Spinal cord (tissue), 10 donors: ENCODE data around the gene NBEA. TPM values are rescaled to one million over a fixed set of nuclear protein-coding genes. Genes with fewer than 3 reads are reported as not detected.
"Not testable (repeated sequence)": the region's sequence is repeated elsewhere in the genome, so short reads cannot be mapped to it uniquely, and the experiment has no call there.

Experiments used
- DNase-seq, 6 donors: peaks; one replicate each; pipeline versions ENCODE4 v3.0.0 to v3.0.0-alpha.2; 2013 to 2015; ENCODE audit warnings: low spot score in 6 of 6, low read depth in 4 of 6
- H3K27ac ChIP-seq: one replicate; pipeline ENCODE4 v1.5.1; 2013; ENCODE audit warnings: low read depth, low read length, control low read depth
- H3K27me3 ChIP-seq: one replicate; pipeline ENCODE4 v1.6.1; 2013; ENCODE audit warnings: low read length; ENCODE audit not compliant: control insufficient read depth, insufficient read depth
- H3K36me3 ChIP-seq: one replicate; pipeline ENCODE4 v1.6.1; 2013; ENCODE audit warnings: low read length; ENCODE audit not compliant: control insufficient read depth, insufficient read depth
- H3K4me1 ChIP-seq: one replicate; pipeline ENCODE4 v1.6.1; 2013; ENCODE audit warnings: low read length; ENCODE audit not compliant: control insufficient read depth, insufficient read depth
- H3K4me3 ChIP-seq: one replicate; pipeline ENCODE4 v1.5.1; 2013; ENCODE audit warnings: low read depth, low read length, control low read depth
- H3K9me3 ChIP-seq: one replicate; pipeline ENCODE4 v1.6.1; 2013; ENCODE audit warnings: low read length; ENCODE audit not compliant: control insufficient read depth, insufficient read depth
- WGBS: methylation state at CpG from one replicate; pipeline ENCODE4 v1.1.5; 2013; ENCODE audit warnings: missing lambda C conversion rate; ENCODE audit not compliant: insufficient coverage; 5-methylcytosine and 5-hydroxymethylcytosine counted together
- polyA plus RNA-seq, 2 donors: library from polyadenylated mRNA; unstranded; fragments of 120-200 nt; gene quantifications; one replicate each; pipeline ENCODE4 v1.2.1, GENCODE V29; 2013; ENCODE audit not compliant: insufficient read length in 2 of 2
- total RNA-seq, 2 donors: library from RNA; depleted of rRNA in 1 of 2; stranded (reverse); fragments of 120-200 nt in 1 of 2; fragments of >200 nt in 1 of 2; gene quantifications; one replicate each; pipeline versions ENCODE4 v1.2.3 to v1.2.4, GENCODE V29; 2013 to 2014
- donor health status: healthy.

Gene NBEA
- total and polyA plus RNA-seq, 4 donors: 39.1 to 136 (median 72.8) TPM

GRCh38 chr13:34943436-34944273 is 1.6 kb downstream of the NBEA start:
- 0% methylated on average over 4 of the region's 10 CpGs for WGBS
- Histone ChIP-seq H3K27ac (peak overlapping the region; percentile 65), H3K4me1 (no peaks in the 10 kb centered on the region), H3K27me3 (no peaks in the 10 kb centered on the region), H3K36me3 (no peaks in the 10 kb centered on the region), H3K9me3 (no peaks in the 10 kb centered on the region), H3K4me3 (peak overlapping the region; percentile 75)
- peak in 2 of 6 donors; percentile 53 to 72 for DNase-seq

GRCh38 chr13:34944274-34944634 is 2.2 kb downstream of the NBEA start:
- no peaks in the 10 kb centered on the region for H3K36me3 ChIP-seq
- H3K4me1 ChIP-seq: no peaks in the 10 kb centered on the region
- H3K27ac ChIP-seq: peak overlapping the region; percentile 25
- peak overlapping the region; percentile 75 for H3K4me3 ChIP-seq
- H3K9me3 ChIP-seq: no peaks in the 10 kb centered on the region
- DNase-seq: no peak
- no CpG with 5 or more reads among the region's 2 CpGs for WGBS
- no peaks in the 10 kb centered on the region for H3K27me3 ChIP-seq

GRCh38 chr13:34944751-34945150 is 2.7 kb downstream of the NBEA start:
- H3K27me3 ChIP-seq: no peaks in the 10 kb centered on the region
- peak overlapping the region; percentile 33 for H3K27ac ChIP-seq
- H3K4me3 ChIP-seq: peak overlapping the region; percentile 75
- no peaks in the 10 kb centered on the region for H3K4me1 ChIP-seq
- DNase-seq: peak in 2 of 6 donors; percentile 66 to 67
- no peaks in the 10 kb centered on the region for H3K9me3 ChIP-seq
- WGBS: no CpG with 5 or more reads among the region's 2 CpGs
- H3K36me3 ChIP-seq: no peaks in the 10 kb centered on the region

- Histone ChIP-seq H3K27me3 (no peaks in the 10 kb centered on the region), H3K27ac (no peak overlapping the region), H3K4me3 (no peak overlapping the region), H3K4me1 (no peaks in the 10 kb centered on the region), H3K36me3 (no peaks in the 10 kb centered on the region), H3K9me3 (peaks cover 9% of the 10 kb centered on the region)
- no peak for DNase-seq
Observed at GRCh38 chr13:34951528-34951927, 9.5 kb downstream of the NBEA start.

GRCh38 chr13:34959489-34959888 is 17.4 kb downstream of the NBEA start:
- no peaks in the 10 kb centered on the region for H3K36me3 ChIP-seq
- H3K27ac ChIP-seq: no peak overlapping the region
- H3K4me1 ChIP-seq: no peaks in the 10 kb centered on the region
- no CpG with 5 or more reads among the region's 1 CpG for WGBS
- DNase-seq: no peak
- no peaks in the 10 kb centered on the region for H3K9me3 ChIP-seq
- no peak overlapping the region for H3K4me3 ChIP-seq
- no peaks in the 10 kb centered on the region for H3K27me3 ChIP-seq

- H3K9me3 ChIP-seq: peaks cover 3% of the 10 kb centered on the region
- DNase-seq: no peak
- H3K27ac ChIP-seq: no peak overlapping the region
- no peaks in the 10 kb centered on the region for H3K27me3 ChIP-seq
- H3K36me3 ChIP-seq: no peaks in the 10 kb centered on the region
- no peaks in the 10 kb centered on the region for H3K4me1 ChIP-seq
- WGBS: 84% methylated on average over 2 of the region's 4 CpGs
- H3K4me3 ChIP-seq: no peak overlapping the region
Observed at GRCh38 chr13:34964558-34964957, 22.5 kb downstream of the NBEA start.

GRCh38 chr13:34967851-34968562 is 25.9 kb downstream of the NBEA start:
- no peak for DNase-seq
- Histone ChIP-seq H3K9me3 (peaks cover 5% of the 10 kb centered on the region), H3K36me3 (peaks cover under 1% of the 10 kb centered on the region), H3K27ac (no peak overlapping the region), H3K27me3 (no peaks in the 10 kb centered on the region), H3K4me1 (no peaks in the 10 kb centered on the region), H3K4me3 (no peak overlapping the region)
- WGBS: no CpG with 5 or more reads among the region's 3 CpGs

- not testable (repeated sequence) for H3K27ac ChIP-seq, H3K36me3 ChIP-seq, H3K27me3 ChIP-seq, DNase-seq, H3K4me3 ChIP-seq, H3K9me3 ChIP-seq, H3K4me1 ChIP-seq
- no CpG with 5 or more reads among the region's 2 CpGs for whole genome bisulfite sequencing
Observed at GRCh38 chr13:34969539-34969938, 27.5 kb downstream of the NBEA start.

GRCh38 chr13:34970961-34971360 is 28.9 kb downstream of the NBEA start:
- peaks cover 5% of the 10 kb centered on the region for H3K9me3 ChIP-seq
- H3K4me1 ChIP-seq: no peaks in the 10 kb centered on the region
- H3K27me3 ChIP-seq: no peaks in the 10 kb centered on the region
- no CpG with 5 or more reads among the region's 1 CpG for WGBS
- no peak overlapping the region for H3K27ac ChIP-seq
- H3K36me3 ChIP-seq: peaks cover 9% of the 10 kb centered on the region
- no peak for DNase-seq
- H3K4me3 ChIP-seq: no peak overlapping the region

GRCh38 chr13:34971473-34971872 is 29.4 kb downstream of the NBEA start:
- Histone ChIP-seq H3K4me3 (no peak overlapping the region), H3K9me3 (peaks cover 5% of the 10 kb centered on the region), H3K4me1 (no peaks in the 10 kb centered on the region), H3K36me3 (peaks cover 9% of the 10 kb centered on the region), H3K27ac (no peak overlapping the region), H3K27me3 (no peaks in the 10 kb centered on the region)
- no CpG with 5 or more reads among the region's 2 CpGs for WGBS
- no peak for DNase-seq
